Measurements from ENCODE around the gene PRAC2. TPM values are rescaled to one million over a fixed set of nuclear protein-coding genes. Genes with fewer than 3 reads are reported as not detected.

PRAC2 gene
- total and polyA plus RNA-seq, 4 donors: not detected

GRCh38 chr17:48718761-48719641 is 4.0 kb upstream of the PRAC2 start:
- DNase-seq (ENCODE audit: low spot score): no peak
- 8% methylated on average over 80 of the region's 80 CpGs for WGBS
- TF ChIP-seq, protein P1, sequence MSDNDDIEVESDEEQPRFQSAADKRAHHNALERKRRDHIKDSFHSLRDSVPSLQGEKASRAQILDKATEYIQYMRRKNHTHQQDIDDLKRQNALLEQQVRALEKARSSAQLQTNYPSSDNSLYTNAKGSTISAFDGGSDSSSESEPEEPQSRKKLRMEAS (IDR thresholded peaks at IDR 0.05): no peak
- TF ChIP-seq NR2F2 (IDR thresholded peaks at IDR 0.05): no peak

DNA sequence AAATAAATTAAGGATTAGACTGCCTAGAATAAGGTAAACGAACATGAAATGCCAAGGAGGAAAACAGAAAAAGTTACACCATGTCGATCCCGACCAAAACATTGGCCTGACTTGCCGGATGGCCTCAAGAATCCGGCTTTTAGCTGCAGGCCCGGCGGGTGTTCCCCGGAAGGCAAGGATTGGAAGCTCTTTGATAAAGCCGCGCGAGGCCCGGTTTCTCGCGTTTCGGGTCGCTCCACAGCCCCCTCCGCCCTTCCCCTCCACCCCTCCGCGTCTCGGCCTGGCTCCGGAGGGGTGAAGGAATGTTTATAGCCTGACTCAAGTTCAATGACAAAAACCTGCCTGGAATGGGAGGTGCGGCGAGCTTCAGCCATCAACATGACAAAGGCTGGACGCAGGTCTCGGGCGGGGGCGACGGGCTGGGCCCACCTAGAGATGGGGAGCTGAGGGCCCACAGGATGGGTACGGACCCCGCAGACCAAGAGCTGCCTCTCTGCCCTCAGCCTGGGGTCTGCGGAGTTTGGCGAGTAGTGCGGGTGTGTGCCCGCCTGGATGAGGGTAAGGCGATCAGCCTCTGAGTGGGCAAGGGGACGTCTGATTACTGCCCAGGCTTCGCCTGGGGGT is 3.2 kb upstream of the PRAC2 start:
- no peaks in the 10 kb centered on the region for H3K36me3 ChIP-seq (ENCODE audit: control insufficient read depth in 4 of 4, insufficient read depth in 3 of 4, low read depth in 1 of 4, low read length in 3 of 4)
- peaks cover 0 to 24% (median 3%) of the 10 kb centered on the region in 4 donors for H3K4me1 ChIP-seq (ENCODE audit: control insufficient read depth in 4 of 4, insufficient read depth in 4 of 4, low read length in 3 of 4)
- WGBS: 7% methylated on average over 37 of the region's 37 CpGs
- no peak overlapping the region for H3K27ac ChIP-seq (ENCODE audit: low read depth in 1 of 2, low read length in 2 of 2)
- TF ChIP-seq GABPA (IDR thresholded peaks at IDR 0.05 in 1 of 2, conservative IDR thresholded peaks at IDR 0.05 in 1 of 2): no peak
- TF ChIP-seq, protein P2, sequence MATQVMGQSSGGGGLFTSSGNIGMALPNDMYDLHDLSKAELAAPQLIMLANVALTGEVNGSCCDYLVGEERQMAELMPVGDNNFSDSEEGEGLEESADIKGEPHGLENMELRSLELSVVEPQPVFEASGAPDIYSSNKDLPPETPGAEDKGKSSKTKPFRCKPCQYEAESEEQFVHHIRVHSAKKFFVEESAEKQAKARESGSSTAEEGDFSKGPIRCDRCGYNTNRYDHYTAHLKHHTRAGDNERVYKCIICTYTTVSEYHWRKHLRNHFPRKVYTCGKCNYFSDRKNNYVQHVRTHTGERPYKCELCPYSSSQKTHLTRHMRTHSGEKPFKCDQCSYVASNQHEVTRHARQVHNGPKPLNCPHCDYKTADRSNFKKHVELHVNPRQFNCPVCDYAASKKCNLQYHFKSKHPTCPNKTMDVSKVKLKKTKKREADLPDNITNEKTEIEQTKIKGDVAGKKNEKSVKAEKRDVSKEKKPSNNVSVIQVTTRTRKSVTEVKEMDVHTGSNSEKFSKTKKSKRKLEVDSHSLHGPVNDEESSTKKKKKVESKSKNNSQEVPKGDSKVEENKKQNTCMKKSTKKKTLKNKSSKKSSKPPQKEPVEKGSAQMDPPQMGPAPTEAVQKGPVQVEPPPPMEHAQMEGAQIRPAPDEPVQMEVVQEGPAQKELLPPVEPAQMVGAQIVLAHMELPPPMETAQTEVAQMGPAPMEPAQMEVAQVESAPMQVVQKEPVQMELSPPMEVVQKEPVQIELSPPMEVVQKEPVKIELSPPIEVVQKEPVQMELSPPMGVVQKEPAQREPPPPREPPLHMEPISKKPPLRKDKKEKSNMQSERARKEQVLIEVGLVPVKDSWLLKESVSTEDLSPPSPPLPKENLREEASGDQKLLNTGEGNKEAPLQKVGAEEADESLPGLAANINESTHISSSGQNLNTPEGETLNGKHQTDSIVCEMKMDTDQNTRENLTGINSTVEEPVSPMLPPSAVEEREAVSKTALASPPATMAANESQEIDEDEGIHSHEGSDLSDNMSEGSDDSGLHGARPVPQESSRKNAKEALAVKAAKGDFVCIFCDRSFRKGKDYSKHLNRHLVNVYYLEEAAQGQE (IDR thresholded peaks at IDR 0.05): no peak
- TF ChIP-seq, protein P3, sequence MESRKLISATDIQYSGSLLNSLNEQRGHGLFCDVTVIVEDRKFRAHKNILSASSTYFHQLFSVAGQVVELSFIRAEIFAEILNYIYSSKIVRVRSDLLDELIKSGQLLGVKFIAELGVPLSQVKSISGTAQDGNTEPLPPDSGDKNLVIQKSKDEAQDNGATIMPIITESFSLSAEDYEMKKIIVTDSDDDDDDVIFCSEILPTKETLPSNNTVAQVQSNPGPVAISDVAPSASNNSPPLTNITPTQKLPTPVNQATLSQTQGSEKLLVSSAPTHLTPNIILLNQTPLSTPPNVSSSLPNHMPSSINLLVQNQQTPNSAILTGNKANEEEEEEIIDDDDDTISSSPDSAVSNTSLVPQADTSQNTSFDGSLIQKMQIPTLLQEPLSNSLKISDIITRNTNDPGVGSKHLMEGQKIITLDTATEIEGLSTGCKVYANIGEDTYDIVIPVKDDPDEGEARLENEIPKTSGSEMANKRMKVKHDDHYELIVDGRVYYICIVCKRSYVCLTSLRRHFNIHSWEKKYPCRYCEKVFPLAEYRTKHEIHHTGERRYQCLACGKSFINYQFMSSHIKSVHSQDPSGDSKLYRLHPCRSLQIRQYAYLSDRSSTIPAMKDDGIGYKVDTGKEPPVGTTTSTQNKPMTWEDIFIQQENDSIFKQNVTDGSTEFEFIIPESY (IDR thresholded peaks at IDR 0.05): no peak
- no peak for TF ChIP-seq FOXA1 (IDR thresholded peaks at IDR 0.05)
- TF ChIP-seq HNF4A (conservative IDR thresholded peaks at IDR 0.05): no peak
- TF ChIP-seq NR2F2 (IDR thresholded peaks at IDR 0.05): no peak
- TF ChIP-seq TAF1 (conservative IDR thresholded peaks at IDR 0.05): no peak
- TF ChIP-seq HNF4G (IDR thresholded peaks at IDR 0.05): no peak
- TF ChIP-seq ATF3 (IDR thresholded peaks at IDR 0.05): no peak
- no peak for TF ChIP-seq RAD21 (IDR thresholded peaks at IDR 0.05)
- TF ChIP-seq JUND (IDR thresholded peaks at IDR 0.05): no peak
- TF ChIP-seq, protein P1 (IDR thresholded peaks at IDR 0.05): no peak
- no peak for TF ChIP-seq EGR1 (IDR thresholded peaks at IDR 0.05; ENCODE audit: low read depth in 2 of 2)
- no peak for TF ChIP-seq SP1 (IDR thresholded peaks at IDR 0.05)
- TF ChIP-seq, protein P4, sequence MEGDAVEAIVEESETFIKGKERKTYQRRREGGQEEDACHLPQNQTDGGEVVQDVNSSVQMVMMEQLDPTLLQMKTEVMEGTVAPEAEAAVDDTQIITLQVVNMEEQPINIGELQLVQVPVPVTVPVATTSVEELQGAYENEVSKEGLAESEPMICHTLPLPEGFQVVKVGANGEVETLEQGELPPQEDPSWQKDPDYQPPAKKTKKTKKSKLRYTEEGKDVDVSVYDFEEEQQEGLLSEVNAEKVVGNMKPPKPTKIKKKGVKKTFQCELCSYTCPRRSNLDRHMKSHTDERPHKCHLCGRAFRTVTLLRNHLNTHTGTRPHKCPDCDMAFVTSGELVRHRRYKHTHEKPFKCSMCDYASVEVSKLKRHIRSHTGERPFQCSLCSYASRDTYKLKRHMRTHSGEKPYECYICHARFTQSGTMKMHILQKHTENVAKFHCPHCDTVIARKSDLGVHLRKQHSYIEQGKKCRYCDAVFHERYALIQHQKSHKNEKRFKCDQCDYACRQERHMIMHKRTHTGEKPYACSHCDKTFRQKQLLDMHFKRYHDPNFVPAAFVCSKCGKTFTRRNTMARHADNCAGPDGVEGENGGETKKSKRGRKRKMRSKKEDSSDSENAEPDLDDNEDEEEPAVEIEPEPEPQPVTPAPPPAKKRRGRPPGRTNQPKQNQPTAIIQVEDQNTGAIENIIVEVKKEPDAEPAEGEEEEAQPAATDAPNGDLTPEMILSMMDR (IDR thresholded peaks at IDR 0.05; ENCODE audit: low read depth, low read length, missing input control): no peak
- TF ChIP-seq YY1 (IDR thresholded peaks at IDR 0.05): no peak
- TF ChIP-seq RXRA (IDR thresholded peaks at IDR 0.05): no peak
- TF ChIP-seq FOXA2 (IDR thresholded peaks at IDR 0.05): no peak
- DNase-seq (ENCODE audit: low spot score): no peak
- peaks cover 0 to 11% (median 0%) of the 10 kb centered on the region in 4 donors for H3K9me3 ChIP-seq (ENCODE audit: control insufficient read depth in 4 of 4, low read length in 3 of 4)
- H3K4me3 ChIP-seq (ENCODE audit: low read depth in 1 of 3, low read length in 3 of 3): no peak overlapping the region
- H3K9ac ChIP-seq (ENCODE audit: low read depth in 1 of 2, low read length in 2 of 2): no peak overlapping the region
- H3K27me3 ChIP-seq (ENCODE audit: control insufficient read depth in 4 of 4, insufficient read depth in 4 of 4, low read length in 3 of 4): peaks cover 8 to 45% (median 26%) of the 10 kb centered on the region in 4 donors

More at GRCh38 chr17:48718761-48719641, 4.0 kb upstream of the PRAC2 start:
- Histone ChIP-seq H3K36me3 (ENCODE audit: control insufficient read depth in 4 of 4, insufficient read depth in 3 of 4, low read depth in 1 of 4, low read length in 3 of 4) (no peaks in the 10 kb centered on the region), H3K27ac (ENCODE audit: low read depth in 1 of 2, low read length in 2 of 2) (no peak overlapping the region), H3K4me1 (ENCODE audit: control insufficient read depth in 4 of 4, insufficient read depth in 4 of 4, low read length in 3 of 4) (peaks cover 0 to 17% (median under 1%) of the 10 kb centered on the region in 4 donors), H3K9me3 (ENCODE audit: control insufficient read depth in 4 of 4, low read length in 3 of 4) (peaks cover 0 to 11% (median 0%) of the 10 kb centered on the region in 4 donors), H3K9ac (ENCODE audit: low read depth in 1 of 2, low read length in 2 of 2) (no peak overlapping the region), H3K4me3 (ENCODE audit: low read depth in 1 of 3, low read length in 3 of 3) (peak overlapping the region in 1 of 3 donors; percentile 8), H3K27me3 (ENCODE audit: control insufficient read depth in 4 of 4, insufficient read depth in 4 of 4, low read length in 3 of 4) (peaks cover 8 to 42% (median 25%) of the 10 kb centered on the region in 4 donors)
